A673 (cell line): ENCODE results near the gene SYTL5. TPM values are rescaled to one million over a fixed set of nuclear protein-coding genes. Genes with fewer than 3 reads are reported as not detected.

Experiments used
- BruUV-seq: library from RNA; stranded (reverse); fragments of 400-500 nt; replicated peaks from 2 replicates; lab custom pipeline; 2021; lab: Mats Ljungman, UMichigan
- CTCF ChIA-PET: fragments of 300-600 bp; sonication (Branson Sonifier 250); formaldehyde crosslinking; loops from one replicate; lab custom pipeline; 2022; ENCODE audit warnings: antibody characterized with exemption; lab: Charles Lee
- POLR2A ChIA-PET: fragments of 300-600 bp; sonication (Branson Sonifier 250); formaldehyde crosslinking; loops from one replicate; lab custom pipeline; 2022; ENCODE audit warnings: antibody characterized with exemption; ENCODE audit not compliant: low non-redundant PET; lab: Charles Lee
- DNase-seq: peaks from one replicate; pipeline ENCODE4 v3.0.0-alpha.2; 2015; ENCODE audit warnings: low spot score
- H3K27ac ChIP-seq: fragments of 200-600 bp; sonication (generic); 2 replicates; pipeline ENCODE4 v1.5.1; 2016; ENCODE audit warnings: mixed run types, low read depth, mild to moderate bottlenecking, mixed read lengths, antibody characterized with exemption, low read length; ENCODE audit not compliant: poor library complexity, severe bottlenecking
- H3K27me3 ChIP-seq: fragments of 200-600 bp; sonication (generic); replicated peaks from 2 replicates; pipeline ENCODE4 v1.6.1; 2017; ENCODE audit warnings: mixed run types, low read depth, mild to moderate bottlenecking, mixed read lengths, antibody characterized with exemption, low read length; ENCODE audit not compliant: insufficient read depth, poor library complexity
- H3K36me3 ChIP-seq: fragments of 200-600 bp; sonication (generic); 2 replicates; pipeline ENCODE4 v1.6.1; 2016; ENCODE audit warnings: mixed run types, mild to moderate bottlenecking, mixed read lengths, antibody characterized with exemption, low read length; ENCODE audit not compliant: insufficient read depth, poor library complexity, severe bottlenecking
- H3K4me1 ChIP-seq: fragments of 200-600 bp; sonication (generic); 2 replicates; pipeline ENCODE4 v1.6.1; 2017; ENCODE audit warnings: mixed run types, mild to moderate bottlenecking, mixed read lengths, antibody characterized with exemption, low read length; ENCODE audit not compliant: insufficient read depth, poor library complexity, severe bottlenecking
- H3K4me3 ChIP-seq: fragments of 200-600 bp; sonication (generic); 2 replicates; pipeline ENCODE4 v1.5.1; 2016; ENCODE audit warnings: low read depth, mixed run types, mild to moderate bottlenecking, mixed read lengths, low read length; ENCODE audit not compliant: poor library complexity, severe bottlenecking
- H3K9me3 ChIP-seq: fragments of 200-600 bp; sonication (generic); 2 replicates; pipeline ENCODE4 v1.6.1; 2016; ENCODE audit warnings: mixed run types, low read depth, mild to moderate bottlenecking, mixed read lengths, antibody characterized with exemption, low read length; ENCODE audit not compliant: poor library complexity, severe bottlenecking
- EZH2 ChIP-seq: fragments of 200-600 bp; sonication (generic); IDR thresholded peaks from 2 replicates; pipeline ENCODE4 v1.6.1; 2017; ENCODE audit warnings: borderline replicate concordance, low read depth, mild to moderate bottlenecking, mixed read lengths, antibody characterized with exemption, low read length; ENCODE audit not compliant: poor library complexity, severe bottlenecking
- intact Hi-C: fragments of 100-400 bp; cut with micrococcal nuclease; formaldehyde crosslinking; loops from one replicate; pipeline ENCODE4 v1.10.0; 2022; ENCODE audit not compliant: unreplicated experiment
- total RNA-seq: library from RNA; stranded (reverse); gene quantifications from 2 replicates; pipeline ENCODE4 v1.2.3, GENCODE V29; 2021
- TF ChIP-seq, protein P1 (sequence below): fragments of 300-800, 200-600 bp; sonication (generic); conservative IDR thresholded peaks from 2 replicates; pipeline ENCODE4 v1.5.1; 2017; ENCODE audit warnings: low read depth, mild to moderate bottlenecking, antibody characterized with exemption, low read length, moderate library complexity, mixed read lengths

The SYTL5 gene
- total RNA-seq, 1 experiment from 2014 or later, result 17.9 TPM

DNA sequence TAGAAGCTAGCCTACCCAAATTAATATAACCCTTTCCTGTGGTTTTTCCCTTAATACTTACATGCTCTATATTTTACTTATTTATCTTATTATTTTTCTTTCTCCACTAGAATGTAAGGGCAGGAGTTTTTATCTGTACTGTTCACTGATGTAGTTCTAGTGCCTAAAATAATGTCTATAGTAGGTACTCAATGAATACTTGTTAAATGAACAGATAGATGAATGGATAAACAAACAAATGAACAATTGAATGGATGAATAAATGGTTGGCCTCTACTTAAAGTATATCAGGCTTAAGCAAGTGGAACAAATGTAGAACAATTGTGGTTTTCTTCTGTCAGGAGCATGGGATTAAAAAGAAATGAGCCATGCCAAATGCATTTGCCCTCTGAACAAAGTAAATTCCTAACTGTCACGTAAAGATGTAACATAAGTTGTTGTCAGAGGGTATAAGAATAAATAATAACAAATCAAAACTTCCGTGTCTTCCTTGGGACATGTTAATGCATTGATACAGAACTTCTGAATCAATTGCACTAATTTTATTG is 54.1 kb downstream of the SYTL5 start:
- POLR2A ChIA-PET, result no interaction called here
- no TSS peak for BruUV-seq
- Histone ChIP-seq H3K9me3 (no peaks in the 10 kb centered on the region), H3K27ac (no peak overlapping the region), H3K4me3 (no peak overlapping the region), H3K4me1 (peaks cover 5% of the 10 kb centered on the region), H3K36me3 (no peaks in the 10 kb centered on the region), H3K27me3 (no peaks in the 10 kb centered on the region)
- TF ChIP-seq, protein P1, sequence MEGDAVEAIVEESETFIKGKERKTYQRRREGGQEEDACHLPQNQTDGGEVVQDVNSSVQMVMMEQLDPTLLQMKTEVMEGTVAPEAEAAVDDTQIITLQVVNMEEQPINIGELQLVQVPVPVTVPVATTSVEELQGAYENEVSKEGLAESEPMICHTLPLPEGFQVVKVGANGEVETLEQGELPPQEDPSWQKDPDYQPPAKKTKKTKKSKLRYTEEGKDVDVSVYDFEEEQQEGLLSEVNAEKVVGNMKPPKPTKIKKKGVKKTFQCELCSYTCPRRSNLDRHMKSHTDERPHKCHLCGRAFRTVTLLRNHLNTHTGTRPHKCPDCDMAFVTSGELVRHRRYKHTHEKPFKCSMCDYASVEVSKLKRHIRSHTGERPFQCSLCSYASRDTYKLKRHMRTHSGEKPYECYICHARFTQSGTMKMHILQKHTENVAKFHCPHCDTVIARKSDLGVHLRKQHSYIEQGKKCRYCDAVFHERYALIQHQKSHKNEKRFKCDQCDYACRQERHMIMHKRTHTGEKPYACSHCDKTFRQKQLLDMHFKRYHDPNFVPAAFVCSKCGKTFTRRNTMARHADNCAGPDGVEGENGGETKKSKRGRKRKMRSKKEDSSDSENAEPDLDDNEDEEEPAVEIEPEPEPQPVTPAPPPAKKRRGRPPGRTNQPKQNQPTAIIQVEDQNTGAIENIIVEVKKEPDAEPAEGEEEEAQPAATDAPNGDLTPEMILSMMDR, result no peak
- no peak for TF ChIP-seq EZH2
- CTCF ChIA-PET, result no interaction called here
- DNase-seq, result peak; percentile 29
- intact Hi-C loops, result no loop called here

GRCh38 chrX:38061335-38061734 is 55.0 kb downstream of the SYTL5 start:
- H3K36me3 ChIP-seq, result no peaks in the 10 kb centered on the region
- peak; percentile 67 for DNase-seq
- CTCF ChIA-PET, result no interaction called here
- no peaks in the 10 kb centered on the region for H3K9me3 ChIP-seq
- H3K27ac ChIP-seq, result no peak overlapping the region
- BruUV-seq, result no TSS peak
- intact Hi-C loops, result no loop called here
- no peak overlapping the region for H3K4me3 ChIP-seq
- POLR2A ChIA-PET, result no interaction called here
- TF ChIP-seq EZH2, result no peak
- TF ChIP-seq, protein P1, result no peak
- no peaks in the 10 kb centered on the region for H3K27me3 ChIP-seq
- H3K4me1 ChIP-seq, result peaks cover 5% of the 10 kb centered on the region

DNA sequence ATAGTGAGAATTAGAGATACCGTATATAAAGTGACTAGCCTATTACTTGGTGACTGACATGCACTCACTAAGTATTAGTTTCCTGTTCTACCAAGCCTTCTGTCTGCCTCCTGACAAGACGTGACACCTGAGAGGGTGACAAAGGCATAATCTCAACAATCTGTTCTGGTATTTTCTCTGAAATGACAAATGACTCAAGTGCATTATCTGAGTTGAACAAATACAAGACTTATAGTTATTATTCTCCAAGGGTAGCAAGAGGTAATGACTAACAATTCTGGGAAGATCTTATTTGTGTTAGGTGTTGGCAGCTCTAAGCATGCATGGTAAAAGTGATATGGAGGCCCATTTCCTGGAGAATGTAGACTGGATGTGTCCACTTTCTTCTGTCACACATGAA is 60.6 kb downstream of the SYTL5 start:
- ChIA-PET CTCF (no interaction called here), POLR2A (no interaction called here)
- BruUV-seq, result no TSS peak
- Histone ChIP-seq H3K4me3 (no peak overlapping the region), H3K27ac (no peak overlapping the region), H3K27me3 (no peaks in the 10 kb centered on the region), H3K36me3 (no peaks in the 10 kb centered on the region), H3K9me3 (no peaks in the 10 kb centered on the region), H3K4me1 (no peaks in the 10 kb centered on the region)
- intact Hi-C loops, result no loop called here
- TF ChIP-seq, protein P1, result no peak
- no peak for TF ChIP-seq EZH2
- DNase-seq, result no peak
